Fibroblast of lung (primary cell): ENCODE results near the gene FXN.

ENCODE experiments used
- EZH2 ChIP-seq: IDR thresholded peaks from 2 replicates; pipeline ENCODE4 v1.5.1; 2012; ENCODE audit warnings: low read length, control low read depth, mild to moderate bottlenecking; ENCODE audit errors: missing control alignments
- TF ChIP-seq, protein P1 (sequence below), 2 donors: IDR thresholded peaks in 1 of 2; conservative IDR thresholded peaks in 1 of 2; 1 replicate in 1 of 2; 2 replicates in 1 of 2; pipeline ENCODE4 v1.5.1; 2011 to 2012; ENCODE audit warnings: low read length in 2 of 2, control low read depth in 1 of 2, inconsistent platforms in 1 of 2, low read depth in 1 of 2, mild to moderate bottlenecking in 1 of 2

- TF ChIP-seq, protein P1, sequence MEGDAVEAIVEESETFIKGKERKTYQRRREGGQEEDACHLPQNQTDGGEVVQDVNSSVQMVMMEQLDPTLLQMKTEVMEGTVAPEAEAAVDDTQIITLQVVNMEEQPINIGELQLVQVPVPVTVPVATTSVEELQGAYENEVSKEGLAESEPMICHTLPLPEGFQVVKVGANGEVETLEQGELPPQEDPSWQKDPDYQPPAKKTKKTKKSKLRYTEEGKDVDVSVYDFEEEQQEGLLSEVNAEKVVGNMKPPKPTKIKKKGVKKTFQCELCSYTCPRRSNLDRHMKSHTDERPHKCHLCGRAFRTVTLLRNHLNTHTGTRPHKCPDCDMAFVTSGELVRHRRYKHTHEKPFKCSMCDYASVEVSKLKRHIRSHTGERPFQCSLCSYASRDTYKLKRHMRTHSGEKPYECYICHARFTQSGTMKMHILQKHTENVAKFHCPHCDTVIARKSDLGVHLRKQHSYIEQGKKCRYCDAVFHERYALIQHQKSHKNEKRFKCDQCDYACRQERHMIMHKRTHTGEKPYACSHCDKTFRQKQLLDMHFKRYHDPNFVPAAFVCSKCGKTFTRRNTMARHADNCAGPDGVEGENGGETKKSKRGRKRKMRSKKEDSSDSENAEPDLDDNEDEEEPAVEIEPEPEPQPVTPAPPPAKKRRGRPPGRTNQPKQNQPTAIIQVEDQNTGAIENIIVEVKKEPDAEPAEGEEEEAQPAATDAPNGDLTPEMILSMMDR (conservative IDR thresholded peaks at IDR 0.05 in 1 of 2, IDR thresholded peaks at IDR 0.05 in 1 of 2; ENCODE audit: low read depth in 1 of 2, low read length in 2 of 2), result no peak
- TF ChIP-seq EZH2, result no peak
Observed at GRCh38 chr9:69115621-69116020, 80.1 kb downstream of the FXN start.
